Mesenchymal stem cell (in vitro differentiated cells and primary cell): ENCODE measurements around the gene HS6ST2.
A peak's percentile ranks its signal among the peaks of the same experiment; 100 is the strongest.
"Not testable (repeated sequence)": the region's sequence is repeated elsewhere in the genome, so short reads cannot be mapped to it uniquely, and the experiment has no call there.

Experiments
- DNase-seq: peaks from one replicate; pipeline ENCODE4 v3.0.0-alpha.2; 2013
- H2AFZ ChIP-seq: one replicate; pipeline ENCODE4 v1.6.1; 2013; ENCODE audit warnings: low read depth, mild to moderate bottlenecking, control low read depth, inconsistent platforms, low read length, moderate library complexity
- H2AK5ac ChIP-seq: 2 replicates; pipeline ENCODE4 v1.6.1; 2013; ENCODE audit warnings: low read length, moderate library complexity, mild to moderate bottlenecking, inconsistent platforms; ENCODE audit not compliant: severe bottlenecking
- H2BK120ac ChIP-seq: one replicate; pipeline ENCODE4 v1.6.1; 2013; ENCODE audit warnings: low read depth, mild to moderate bottlenecking, inconsistent platforms, low read length, moderate library complexity
- H2BK12ac ChIP-seq, 2 experiments: one replicate each; pipeline ENCODE4 v1.6.1; 2013; ENCODE audit warnings: inconsistent platforms in 2 of 2, low read length in 2 of 2, mild to moderate bottlenecking in 2 of 2, moderate library complexity in 2 of 2, control low read depth in 1 of 2
- H2BK15ac ChIP-seq: one replicate; pipeline ENCODE4 v1.6.1; 2013; ENCODE audit warnings: mild to moderate bottlenecking, low read depth, inconsistent platforms; ENCODE audit not compliant: poor library complexity, severe bottlenecking
- H2BK5ac ChIP-seq: 2 replicates; pipeline ENCODE4 v1.6.1; 2013; ENCODE audit warnings: low read depth, mild to moderate bottlenecking, low read length, control low read depth, inconsistent platforms; ENCODE audit not compliant: poor library complexity, severe bottlenecking
- H3K14ac ChIP-seq, 2 experiments: one replicate each; pipeline ENCODE4 v1.6.1; 2013; ENCODE audit warnings: inconsistent platforms in 2 of 2, low read length in 2 of 2, control low read depth in 1 of 2, mild to moderate bottlenecking in 1 of 2, moderate library complexity in 1 of 2
- H3K18ac ChIP-seq, 2 experiments: one replicate each; pipeline ENCODE4 v1.6.1; 2013; ENCODE audit warnings: inconsistent platforms in 2 of 2, low read length in 2 of 2, control low read depth in 1 of 2, low read depth in 1 of 2, mild to moderate bottlenecking in 1 of 2
- H3K23ac ChIP-seq, 2 experiments: one replicate each; pipeline ENCODE4 v1.6.1; 2013; ENCODE audit warnings: inconsistent platforms in 2 of 2, low read length in 2 of 2, mild to moderate bottlenecking in 2 of 2, moderate library complexity in 2 of 2, control low read depth in 1 of 2
- H3K27ac ChIP-seq: 2 replicates; pipeline ENCODE4 v1.5.1; 2013; ENCODE audit warnings: mild to moderate bottlenecking, moderate library complexity, low read length, control low read depth, inconsistent platforms; ENCODE audit not compliant: poor library complexity, severe bottlenecking
- H3K27me3 ChIP-seq, 2 experiments: 2 replicates each; pipeline versions ENCODE4 v1.6.1 to v1.7.0; 2013; ENCODE audit warnings: low read length in 2 of 2, mild to moderate bottlenecking in 2 of 2, moderate library complexity in 2 of 2, control low read depth in 1 of 2, inconsistent platforms in 1 of 2; ENCODE audit not compliant: control insufficient read depth in 1 of 2, insufficient read depth in 1 of 2
- H3K36me3 ChIP-seq, 2 experiments: 2 replicates each; pipeline versions ENCODE4 v1.6.1 to v1.7.0; 2013; ENCODE audit warnings: low read length in 2 of 2, control low read depth in 1 of 2, inconsistent platforms in 1 of 2, low read depth in 1 of 2, mild to moderate bottlenecking in 1 of 2; ENCODE audit not compliant: insufficient read depth in 2 of 2, control insufficient read depth in 1 of 2
- H3K4ac ChIP-seq, 2 experiments: one replicate each; pipeline ENCODE4 v1.6.1; 2013; ENCODE audit warnings: inconsistent platforms in 2 of 2, low read length in 2 of 2, mild to moderate bottlenecking in 2 of 2, moderate library complexity in 2 of 2, control low read depth in 1 of 2, low read depth in 1 of 2
- H3K4me1 ChIP-seq: 2 replicates; pipeline ENCODE4 v1.6.1; 2013; ENCODE audit warnings: low read depth, low read length, control low read depth; ENCODE audit not compliant: control insufficient read depth, insufficient read depth
- H3K4me2 ChIP-seq: 2 replicates; pipeline ENCODE4 v1.6.1; 2013; ENCODE audit warnings: low read length, mild to moderate bottlenecking, inconsistent platforms; ENCODE audit not compliant: poor library complexity, severe bottlenecking
- H3K4me3 ChIP-seq, 2 experiments: 2 replicates each; pipeline versions ENCODE4 v1.5.1 to v1.7.0; 2013; ENCODE audit warnings: low read length in 2 of 2, mild to moderate bottlenecking in 2 of 2, control low read depth in 1 of 2, low read depth in 1 of 2; ENCODE audit not compliant: insufficient read depth in 1 of 2
- H3K79me1 ChIP-seq: replicated peaks from 2 replicates; pipeline ENCODE4 v1.6.1; 2013; ENCODE audit warnings: mild to moderate bottlenecking, control low read depth, low read length, inconsistent platforms; ENCODE audit not compliant: poor library complexity, severe bottlenecking
- H3K9ac ChIP-seq: 2 replicates; pipeline ENCODE4 v1.7.0; 2013; ENCODE audit warnings: mild to moderate bottlenecking, low read length, moderate library complexity
- H3K9me3 ChIP-seq: 2 replicates; pipeline ENCODE4 v1.7.0; 2013; ENCODE audit warnings: mild to moderate bottlenecking, low read length; ENCODE audit not compliant: control insufficient read depth
- H4K8ac ChIP-seq: one replicate; pipeline ENCODE4 v1.6.1; 2013; ENCODE audit warnings: inconsistent platforms, mild to moderate bottlenecking, low read length, moderate library complexity
- H4K91ac ChIP-seq: one replicate; pipeline ENCODE4 v1.6.1; 2013; ENCODE audit warnings: mild to moderate bottlenecking, low read length, inconsistent platforms
- WGBS: methylation state at CpG from one replicate; pipeline ENCODE4 v1.1.7; 2013; ENCODE audit warnings: mixed read lengths; 5-methylcytosine and 5-hydroxymethylcytosine counted together

Gene HS6ST2

DNA sequence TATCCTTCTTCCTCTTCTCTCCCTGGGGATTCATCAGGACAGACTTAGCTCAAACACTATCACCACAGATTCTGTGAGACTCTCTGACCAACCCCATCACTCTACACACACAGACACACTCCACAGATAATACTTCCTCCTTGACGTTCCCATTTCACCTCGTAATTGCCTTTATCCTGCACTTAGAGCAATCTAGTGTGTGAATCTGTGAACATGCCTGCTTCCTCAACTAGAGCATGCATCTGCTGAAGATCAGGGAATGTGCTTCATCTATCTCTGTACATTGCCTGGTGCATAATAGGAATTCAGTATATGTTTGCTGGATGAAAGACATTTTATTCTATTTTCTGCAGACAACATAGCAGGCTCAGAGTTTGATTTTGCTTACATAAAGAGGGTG is 25.1 kb upstream of the HS6ST2 start:
- no peak overlapping the region for H2BK15ac ChIP-seq
- no peak overlapping the region for H2BK12ac ChIP-seq
- no peak overlapping the region for H2BK120ac ChIP-seq
- H3K79me1 ChIP-seq, result no peaks in the 10 kb centered on the region
- H2BK5ac ChIP-seq, result no peak overlapping the region
- no peak overlapping the region for H3K18ac ChIP-seq
- no peaks in the 10 kb centered on the region for H3K36me3 ChIP-seq
- no peak overlapping the region for H3K14ac ChIP-seq
- no peak overlapping the region for H3K27ac ChIP-seq
- no peaks in the 10 kb centered on the region for H3K4me1 ChIP-seq
- no peak overlapping the region for H3K23ac ChIP-seq
- no peak overlapping the region for H2AFZ ChIP-seq
- no peak overlapping the region for H3K4me2 ChIP-seq
- no peak overlapping the region for H2AK5ac ChIP-seq
- H3K9ac ChIP-seq, result no peak overlapping the region
- no peak overlapping the region for H3K4ac ChIP-seq
- 13% methylated on average over 2 of the region's 2 CpGs for WGBS
- no peak overlapping the region for H4K91ac ChIP-seq
- no peak overlapping the region for H3K4me3 ChIP-seq
- H3K9me3 ChIP-seq, result no peaks in the 10 kb centered on the region
- DNase-seq, result no peak
- no peak overlapping the region for H4K8ac ChIP-seq
- H3K27me3 ChIP-seq, result peaks cover 0 to 27% of the 10 kb centered on the region in 2 experiments

DNA sequence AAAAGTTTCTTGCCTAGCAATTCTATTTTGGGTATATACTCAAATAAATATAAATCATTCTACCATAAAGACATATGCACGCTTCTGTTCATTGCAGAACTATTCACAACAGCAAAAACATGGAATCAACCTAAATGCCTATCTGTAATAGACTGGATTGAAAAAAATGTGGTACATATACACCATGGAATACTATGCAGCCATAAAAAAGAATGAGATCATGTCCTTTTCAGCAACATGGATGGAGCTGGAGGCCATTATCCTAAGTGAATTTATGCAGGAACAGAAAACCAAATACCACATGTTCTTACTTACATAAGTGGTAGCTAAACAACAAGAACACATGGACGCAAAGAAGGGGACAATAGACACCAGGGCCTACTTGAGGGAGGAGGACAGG is 21.6 kb upstream of the HS6ST2 start:
- H2AK5ac ChIP-seq, H2BK5ac ChIP-seq, H4K91ac ChIP-seq, H2BK15ac ChIP-seq, H3K36me3 ChIP-seq, H3K27ac ChIP-seq, H2BK12ac ChIP-seq, H3K14ac ChIP-seq, H3K23ac ChIP-seq, H2AFZ ChIP-seq, H3K4ac ChIP-seq, H3K9me3 ChIP-seq, H3K4me3 ChIP-seq, H3K9ac ChIP-seq, H3K4me1 ChIP-seq, H3K4me2 ChIP-seq, H4K8ac ChIP-seq, H3K18ac ChIP-seq, H3K79me1 ChIP-seq, DNase-seq, H2BK120ac ChIP-seq: not testable (repeated sequence)
- H3K27me3 ChIP-seq, result peaks cover 0 to 19% of the 10 kb centered on the region in 2 experiments
- WGBS, result no CpG with 5 or more reads among the region's 2 CpGs

DNA sequence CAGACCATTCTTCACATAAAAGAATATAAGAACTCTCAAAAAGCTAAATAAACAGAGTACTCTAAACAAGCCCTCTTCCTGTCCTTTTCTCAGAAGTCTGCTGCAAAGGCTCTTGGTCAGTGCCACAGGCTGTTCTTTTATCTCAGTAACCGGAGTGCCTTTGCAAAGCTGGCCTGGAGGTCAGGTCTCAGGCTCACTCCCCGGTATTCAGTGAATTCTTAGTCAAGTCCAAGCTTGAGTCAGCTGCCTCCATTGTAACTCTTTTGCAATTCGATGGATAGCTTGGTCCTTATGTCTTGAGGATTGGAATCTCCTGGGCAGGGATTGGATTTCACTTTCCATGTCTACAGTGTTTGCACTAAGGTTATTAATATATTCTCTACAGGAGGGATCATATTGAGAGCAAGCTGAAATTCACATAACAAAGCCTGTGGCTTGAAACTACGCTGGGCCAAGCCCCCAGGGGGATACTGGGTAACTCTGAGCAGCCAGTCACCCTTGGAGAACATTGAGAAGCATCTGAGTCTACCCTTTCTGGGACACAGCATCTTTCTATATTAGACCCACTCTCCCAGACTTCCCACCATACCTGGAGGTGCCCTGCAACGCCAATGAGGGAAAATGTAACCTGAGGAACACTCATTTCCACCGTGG is 10.0 kb upstream of the HS6ST2 start:
- H3K27me3 ChIP-seq, result peaks cover 0 to 56% of the 10 kb centered on the region in 2 experiments
- no peak overlapping the region for H2AFZ ChIP-seq
- no peaks in the 10 kb centered on the region for H3K36me3 ChIP-seq
- no peak overlapping the region for H3K4me2 ChIP-seq
- H3K4me1 ChIP-seq, result no peaks in the 10 kb centered on the region
- no peak overlapping the region for H2BK120ac ChIP-seq
- H3K18ac ChIP-seq, result no peak overlapping the region
- H3K4ac ChIP-seq, result no peak overlapping the region
- H3K14ac ChIP-seq, result no peak overlapping the region
- H3K9ac ChIP-seq, result no peak overlapping the region
- no peak overlapping the region for H2BK15ac ChIP-seq
- no peak overlapping the region for H2BK12ac ChIP-seq
- no peak overlapping the region for H3K23ac ChIP-seq
- H4K91ac ChIP-seq, result no peak overlapping the region
- DNase-seq, result peak; percentile 27
- no peak overlapping the region for H2BK5ac ChIP-seq
- no peak overlapping the region for H2AK5ac ChIP-seq
- no peak overlapping the region for H4K8ac ChIP-seq
- WGBS, result 30% methylated on average over 2 of the region's 6 CpGs
- H3K9me3 ChIP-seq, result no peaks in the 10 kb centered on the region
- no peak overlapping the region for H3K27ac ChIP-seq
- H3K79me1 ChIP-seq, result no peaks in the 10 kb centered on the region
- no peak overlapping the region for H3K4me3 ChIP-seq

DNA sequence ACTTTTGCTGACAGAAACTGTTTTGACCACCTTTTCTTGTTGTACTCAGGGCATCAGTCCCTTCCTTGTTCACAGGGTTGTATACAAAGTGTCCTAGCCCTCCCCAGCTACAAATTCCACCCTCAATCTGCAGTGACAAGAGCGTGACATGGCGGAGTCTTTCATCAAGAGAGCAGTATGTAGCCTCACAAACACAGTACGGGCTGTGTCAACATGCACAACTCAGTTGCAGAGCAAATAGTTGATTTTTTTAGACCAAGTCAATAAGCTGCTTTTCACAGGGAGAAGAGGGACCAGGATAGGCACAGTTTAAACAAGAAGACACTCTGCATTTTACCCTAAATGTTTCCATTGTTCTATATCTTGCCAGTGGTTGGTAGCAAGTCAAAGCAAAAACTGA is 8.6 kb upstream of the HS6ST2 start:
- H2AFZ ChIP-seq, result no peak overlapping the region
- H3K4me2 ChIP-seq, result no peak overlapping the region
- no peak overlapping the region for H3K18ac ChIP-seq

More for the DNA sequence above, 8.6 kb upstream of the HS6ST2 start:
- Histone ChIP-seq H2BK5ac (no peak overlapping the region), H3K27me3 (peaks cover 0 to 49% of the 10 kb centered on the region in 2 experiments), H3K4me3 (no peak overlapping the region), H3K9ac (no peak overlapping the region), H2BK15ac (no peak overlapping the region), H3K23ac (no peak overlapping the region), H3K4me1 (no peaks in the 10 kb centered on the region), H3K36me3 (no peaks in the 10 kb centered on the region), H3K4ac (no peak overlapping the region), H3K9me3 (no peaks in the 10 kb centered on the region), H2AK5ac (no peak overlapping the region), H3K79me1 (no peaks in the 10 kb centered on the region), H2BK12ac (no peak overlapping the region), H2BK120ac (no peak overlapping the region), H4K91ac (no peak overlapping the region), H3K27ac (no peak overlapping the region), H3K14ac (no peak overlapping the region), H4K8ac (no peak overlapping the region)
- 80% methylated on average over 3 of the region's 3 CpGs for WGBS
- DNase-seq, result no peak
